ENCODE results near the gene ADGRD1.

Gene ADGRD1

DNA sequence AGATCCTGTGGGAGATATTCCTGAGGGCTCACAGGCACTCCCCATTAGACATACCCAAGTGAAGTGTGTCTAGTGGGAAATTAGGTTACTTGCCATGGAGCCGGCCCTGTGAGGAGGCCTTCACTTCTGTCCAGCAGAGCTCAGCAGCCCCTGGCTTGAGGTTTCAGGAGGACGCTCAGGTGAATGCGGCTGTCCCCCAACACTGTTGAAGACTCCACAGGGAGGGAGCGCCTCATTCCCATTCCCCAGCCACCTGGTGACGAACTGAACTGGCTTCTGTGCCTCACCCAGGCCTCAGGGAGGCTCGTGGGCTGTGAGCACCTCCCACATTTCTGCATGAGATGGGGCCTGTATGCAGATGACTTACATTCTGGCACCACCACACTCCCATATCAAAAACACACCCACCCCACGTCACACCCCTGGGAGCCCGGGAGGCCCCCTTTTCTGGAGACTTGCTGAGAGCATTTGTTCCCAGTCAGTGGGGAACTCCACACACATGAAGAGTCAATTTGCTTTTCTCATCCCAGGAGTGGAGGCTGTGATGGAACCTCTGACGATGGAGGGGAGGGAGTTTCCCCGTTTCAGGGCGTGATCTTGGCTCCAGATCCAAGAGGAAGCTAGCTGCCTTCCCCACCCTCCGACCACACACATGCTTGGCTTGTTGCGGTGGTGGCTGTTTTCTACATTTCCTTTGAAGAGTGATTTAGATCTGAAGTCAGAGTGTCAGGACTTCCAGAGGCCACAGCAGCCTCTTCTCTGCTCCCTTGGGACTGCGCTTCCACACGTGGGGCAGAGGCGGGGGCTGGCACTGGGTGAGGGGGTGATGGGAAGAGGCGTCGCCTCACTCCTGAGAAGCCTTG is 120.7 kb downstream of the ADGRD1 start:
- DNase-seq (ENCODE audit: low read depth) = no peak

DNA sequence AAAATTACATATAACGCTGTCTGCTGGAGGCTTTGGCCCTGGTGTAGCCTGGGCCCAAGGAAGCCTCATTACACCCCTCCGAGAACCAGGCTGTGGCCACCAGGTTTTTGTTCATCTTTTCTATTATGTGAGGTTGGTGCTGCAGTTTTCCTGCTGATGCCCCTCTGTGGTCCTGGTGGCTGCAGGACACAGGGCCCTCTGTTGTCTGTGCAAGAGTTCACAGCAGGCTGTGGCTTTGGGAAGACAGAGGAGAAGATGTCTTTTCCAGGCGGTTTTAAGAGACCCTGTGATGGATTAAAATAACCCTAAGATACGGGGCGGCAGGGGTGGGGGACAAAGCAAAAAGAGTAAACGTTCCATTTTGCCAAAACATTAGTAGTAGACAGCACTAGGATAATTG is 121.5 kb downstream of the ADGRD1 start:
- DNase-seq (ENCODE audit: low read depth) = no peak

DNA sequence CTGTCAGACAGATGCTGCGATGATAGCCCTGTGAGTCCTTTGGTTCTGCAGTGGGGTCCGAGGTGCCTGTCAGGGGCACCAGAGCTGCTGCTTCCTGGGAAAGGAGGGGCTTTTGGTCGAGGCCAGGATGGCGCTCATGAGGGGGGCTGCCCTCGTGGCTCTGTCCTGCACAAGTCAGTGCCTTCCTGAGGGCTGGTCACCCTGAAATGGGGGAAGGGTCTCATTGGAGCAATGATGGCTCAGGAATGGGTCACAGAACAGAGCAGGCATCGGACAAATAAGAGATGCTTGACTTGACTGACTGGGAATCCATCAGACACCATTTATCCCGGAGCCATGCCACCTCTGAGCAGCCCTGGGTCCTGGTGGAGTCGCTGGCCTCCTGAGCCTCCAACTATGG is 121.9 kb downstream of the ADGRD1 start:
- DNase-seq (ENCODE audit: low read depth) = no peak

DNA sequence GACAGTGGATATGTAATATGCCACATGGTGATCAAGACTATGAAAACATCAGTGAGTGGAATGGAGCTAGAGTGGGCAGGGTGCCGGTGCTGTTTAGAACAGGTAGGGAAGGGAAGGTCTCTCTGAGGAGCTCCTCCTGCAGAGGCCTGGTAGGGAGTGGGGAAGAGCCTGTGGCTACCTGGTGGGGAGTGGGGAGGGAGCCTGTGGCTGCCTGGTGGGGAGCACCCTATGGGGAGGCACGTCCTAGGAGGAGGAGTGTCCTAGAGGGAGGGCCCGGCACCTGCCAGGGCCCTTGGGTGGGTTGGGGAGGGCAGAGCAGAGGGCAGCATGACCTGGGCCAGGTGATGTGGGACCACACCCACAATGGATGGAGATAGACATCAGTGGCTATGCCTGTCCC is 122.6 kb downstream of the ADGRD1 start:
- no peak for DNase-seq (ENCODE audit: low read depth)

DNA sequence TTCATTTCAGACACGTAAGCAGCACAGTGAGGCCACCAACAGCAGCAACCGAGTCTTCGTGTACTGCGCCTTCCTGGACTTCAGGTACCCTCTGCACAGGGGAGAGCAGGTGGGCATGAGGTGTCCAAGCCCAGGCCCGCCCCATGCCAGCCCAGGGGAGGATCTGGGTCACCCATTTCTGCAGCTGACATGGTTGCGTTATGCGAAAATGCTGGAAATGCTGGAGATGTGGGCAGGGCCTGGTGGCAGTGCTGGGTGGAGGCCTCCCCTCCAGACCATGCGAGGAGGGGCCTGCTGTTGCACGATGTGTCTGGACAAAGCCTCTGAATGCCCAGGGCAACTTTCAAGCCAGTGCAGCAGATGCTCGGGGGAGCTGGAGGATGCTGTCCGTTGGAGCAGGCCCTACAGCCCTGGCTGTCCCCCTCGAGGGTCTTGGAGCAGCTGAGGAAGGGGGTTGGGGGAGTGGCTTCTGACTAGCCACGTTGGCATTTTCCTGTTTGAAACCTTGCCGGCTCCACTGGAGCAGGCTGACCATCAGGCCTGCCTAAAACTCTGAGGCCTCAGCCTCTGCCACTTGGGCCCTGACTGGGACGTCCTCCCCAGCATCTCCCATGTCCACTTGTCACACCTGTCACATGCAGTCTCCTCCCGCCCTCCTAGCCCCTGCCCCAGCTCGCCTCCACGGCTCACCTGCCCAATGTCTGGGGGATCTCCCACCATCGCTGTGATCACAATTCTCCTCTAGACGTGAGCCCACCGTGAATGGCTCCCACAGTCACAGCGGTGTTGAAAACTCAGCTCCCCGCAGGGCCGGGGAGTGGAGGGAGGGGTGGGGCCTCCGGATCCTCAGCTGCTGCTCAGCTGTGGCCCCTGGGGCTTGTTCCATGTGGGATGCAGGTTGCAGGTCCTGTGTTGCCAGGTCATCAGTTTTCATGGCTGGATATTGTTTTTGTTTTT is 123.4 kb downstream of the ADGRD1 start:
- DNase-seq (ENCODE audit: low read depth) = no peak

DNA sequence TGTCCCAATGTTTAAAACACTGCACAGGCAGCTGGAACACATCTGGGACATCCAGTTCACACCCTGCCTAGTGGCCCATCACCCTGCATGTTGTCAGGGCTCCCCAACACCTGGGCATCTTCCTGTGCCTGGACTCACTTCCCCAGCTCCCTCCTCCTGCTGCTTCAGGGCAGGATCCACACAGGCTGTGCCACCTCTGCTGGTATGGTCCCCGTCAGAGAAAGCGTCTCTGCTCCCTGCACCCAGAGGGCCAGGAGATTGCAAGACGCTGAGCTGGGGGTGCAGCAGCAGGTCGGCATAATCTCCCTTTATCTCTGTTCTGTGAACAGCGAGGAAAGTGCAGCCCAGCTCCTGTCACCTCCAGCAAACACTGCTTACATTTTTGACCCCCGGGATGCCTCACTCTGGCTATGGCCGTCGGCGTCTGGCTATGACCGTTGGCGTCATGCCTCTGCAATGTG is 124.3 kb downstream of the ADGRD1 start:
- no peak for DNase-seq (ENCODE audit: low read depth)

DNA sequence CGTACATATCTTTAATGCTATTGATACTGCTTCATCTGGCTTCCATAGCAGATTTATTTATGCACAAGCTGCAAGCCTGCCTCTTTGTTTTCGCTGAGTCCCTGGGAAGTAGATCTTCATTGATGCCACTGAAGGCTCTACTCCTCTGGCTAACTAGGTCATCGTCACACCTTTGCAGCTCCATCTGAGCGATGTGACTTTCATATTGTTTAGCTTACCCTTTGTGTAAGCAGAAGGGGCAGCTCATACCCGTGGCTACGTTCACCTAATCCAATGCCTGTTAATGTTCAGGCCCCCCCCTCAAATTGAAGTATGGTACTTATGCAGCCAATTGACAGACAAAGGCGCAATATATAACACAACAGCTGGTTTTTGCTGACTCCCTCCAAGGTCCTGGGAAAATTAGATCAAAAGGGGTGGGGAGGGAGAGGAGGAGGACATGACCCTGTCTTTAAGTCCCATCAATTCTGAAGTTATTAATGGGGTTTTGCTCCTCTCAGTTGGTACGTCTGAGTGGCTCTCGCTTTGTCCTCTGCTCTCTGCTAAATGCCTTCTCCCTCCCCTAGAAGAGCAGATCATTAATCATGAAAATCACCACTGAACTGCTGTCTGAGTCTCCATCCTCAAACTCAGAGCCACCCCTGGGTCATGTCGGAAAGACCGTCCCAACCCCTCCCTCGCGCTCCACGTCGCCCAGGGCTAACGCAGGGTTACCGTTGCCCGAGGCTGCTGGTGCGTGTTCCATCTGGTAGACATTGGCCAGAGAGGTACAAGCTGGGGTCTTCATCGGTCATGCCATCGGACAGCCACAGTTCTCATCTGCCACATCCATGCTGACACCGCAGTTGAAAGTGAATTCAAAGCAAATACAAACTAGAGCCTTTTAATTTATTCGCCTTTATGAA is 128.8 kb downstream of the ADGRD1 start:
- DNase-seq (ENCODE audit: low read depth) = no peak

DNA sequence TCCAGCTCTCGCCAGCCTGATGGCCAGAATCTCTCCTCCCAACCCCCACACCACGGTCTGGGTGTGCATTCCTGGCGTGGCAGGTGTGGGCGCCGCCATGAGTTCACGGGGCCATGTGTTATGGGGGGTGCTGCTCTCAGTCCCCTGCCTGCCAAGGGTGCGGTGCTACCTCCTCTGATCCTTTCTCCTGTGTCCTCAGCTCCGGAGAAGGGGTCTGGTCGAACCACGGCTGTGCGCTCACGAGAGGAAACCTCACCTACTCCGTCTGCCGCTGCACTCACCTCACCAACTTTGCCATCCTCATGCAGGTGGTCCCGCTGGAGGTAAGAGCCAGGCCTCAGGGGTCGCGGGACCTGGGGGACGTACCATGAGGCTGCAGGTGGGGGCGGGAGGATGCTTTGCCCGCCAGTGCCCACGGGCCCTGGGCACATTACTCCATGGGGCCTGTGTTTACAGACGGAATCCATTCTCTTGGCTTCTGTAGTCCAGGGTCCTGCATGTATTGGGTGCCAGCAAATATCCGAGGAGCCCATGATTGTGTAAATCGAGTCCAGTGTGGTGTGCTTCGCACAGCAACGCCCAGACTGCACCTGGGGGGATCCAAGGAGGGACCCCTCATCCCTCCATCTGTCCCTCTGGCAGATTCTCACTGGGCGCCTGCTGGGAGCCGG is 130.8 kb downstream of the ADGRD1 start:
- DNase-seq (ENCODE audit: low read depth) = no peak

DNA sequence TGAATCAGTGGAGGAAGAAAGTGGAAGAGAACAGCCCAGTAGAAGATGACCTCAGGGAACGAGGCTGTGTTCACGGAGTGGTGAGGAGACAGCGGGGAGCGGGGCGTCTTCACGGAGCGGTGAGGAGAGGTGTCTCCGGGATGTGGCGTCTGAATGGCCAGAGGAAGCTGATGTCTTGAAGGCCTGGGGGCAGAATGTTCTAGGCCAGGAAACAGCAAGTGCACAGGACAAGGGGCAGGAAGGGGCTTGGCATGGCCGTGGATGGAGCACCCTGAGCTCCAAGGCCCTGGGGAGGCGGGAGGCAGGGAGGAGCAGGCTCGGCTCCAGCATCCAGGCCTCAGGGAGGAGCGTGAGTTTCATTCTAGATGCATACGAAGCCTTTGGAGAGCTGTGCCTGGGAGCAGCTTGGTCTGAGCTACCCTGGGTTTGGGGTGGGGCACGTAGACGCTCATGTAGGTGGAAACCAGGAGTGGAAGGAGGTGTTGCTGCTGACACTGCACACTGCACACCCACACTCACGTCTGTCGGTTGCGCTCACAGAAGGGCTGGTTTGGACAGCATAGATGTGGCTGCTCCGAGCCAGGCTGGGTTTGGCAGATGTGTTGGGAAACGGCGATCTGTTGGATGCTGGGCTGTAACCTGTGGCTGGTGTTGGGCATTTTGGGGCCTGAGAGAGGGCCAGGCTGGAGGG is 131.6 kb downstream of the ADGRD1 start:
- no peak for DNase-seq (ENCODE audit: low read depth)

DNA sequence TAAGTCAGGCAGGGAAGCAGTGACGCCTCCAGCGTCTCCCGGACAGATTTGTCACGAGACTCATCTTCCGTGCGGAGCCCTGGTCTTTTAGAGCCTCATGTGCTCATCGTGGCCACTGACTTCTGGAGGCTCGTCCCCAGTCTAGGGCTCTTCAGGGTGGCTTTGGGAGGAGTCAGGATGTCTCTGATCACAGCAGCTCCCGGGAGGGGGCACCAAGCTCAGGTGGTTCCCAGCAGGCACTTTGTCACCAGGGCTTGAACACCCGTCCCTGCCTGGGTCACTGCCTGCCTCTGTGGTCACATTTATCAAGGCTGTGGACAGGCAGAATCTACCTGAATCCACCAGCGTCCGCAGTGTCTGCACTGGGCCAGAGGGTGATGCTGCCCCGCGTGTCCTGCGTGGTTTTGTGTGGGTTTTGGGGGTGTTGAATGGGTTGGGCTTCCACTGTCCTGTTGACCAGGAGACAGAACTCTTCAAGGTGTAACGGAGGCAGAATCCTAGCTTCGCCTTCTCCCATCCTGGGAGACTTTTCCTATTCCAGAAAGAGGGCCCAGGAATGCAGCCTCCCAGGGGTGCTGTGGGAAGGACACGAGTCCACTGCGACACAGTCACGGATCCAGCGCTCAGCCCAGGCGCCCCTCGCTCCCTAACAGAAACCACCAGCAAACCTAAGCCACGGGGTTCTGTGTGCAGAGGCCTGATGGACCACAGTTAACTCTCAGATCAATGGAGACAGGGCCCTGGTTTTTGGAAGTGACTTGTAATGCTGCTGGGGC is 132.3 kb downstream of the ADGRD1 start:
- no peak for DNase-seq (ENCODE audit: low read depth)

DNA sequence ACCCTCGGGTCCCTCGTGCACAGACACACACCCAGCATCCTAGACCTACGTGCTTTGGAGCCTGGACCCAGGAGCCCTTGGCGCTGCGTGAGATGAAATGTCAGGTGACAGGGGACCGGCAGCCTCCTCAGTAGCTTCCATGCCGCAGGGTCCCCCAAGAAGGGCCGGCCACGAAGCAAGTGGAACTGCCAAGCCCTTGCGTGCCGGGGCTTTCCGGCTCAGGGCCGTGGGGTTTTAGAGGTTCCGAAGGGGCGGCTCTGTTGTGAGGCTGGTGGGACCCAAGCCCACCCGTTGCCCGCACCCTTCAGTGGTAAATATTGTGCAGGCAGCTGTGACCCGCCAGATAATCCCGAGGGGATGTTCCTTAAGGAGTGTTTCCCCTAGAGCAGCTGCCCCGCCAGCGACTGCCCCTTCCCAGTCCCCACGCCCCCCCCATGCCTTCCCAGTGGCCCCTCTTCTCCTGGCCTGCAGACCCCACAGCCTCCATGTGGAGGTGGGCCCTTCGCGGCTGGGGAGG is 133.7 kb downstream of the ADGRD1 start:
- DNase-seq (ENCODE audit: low read depth) = no peak

DNA sequence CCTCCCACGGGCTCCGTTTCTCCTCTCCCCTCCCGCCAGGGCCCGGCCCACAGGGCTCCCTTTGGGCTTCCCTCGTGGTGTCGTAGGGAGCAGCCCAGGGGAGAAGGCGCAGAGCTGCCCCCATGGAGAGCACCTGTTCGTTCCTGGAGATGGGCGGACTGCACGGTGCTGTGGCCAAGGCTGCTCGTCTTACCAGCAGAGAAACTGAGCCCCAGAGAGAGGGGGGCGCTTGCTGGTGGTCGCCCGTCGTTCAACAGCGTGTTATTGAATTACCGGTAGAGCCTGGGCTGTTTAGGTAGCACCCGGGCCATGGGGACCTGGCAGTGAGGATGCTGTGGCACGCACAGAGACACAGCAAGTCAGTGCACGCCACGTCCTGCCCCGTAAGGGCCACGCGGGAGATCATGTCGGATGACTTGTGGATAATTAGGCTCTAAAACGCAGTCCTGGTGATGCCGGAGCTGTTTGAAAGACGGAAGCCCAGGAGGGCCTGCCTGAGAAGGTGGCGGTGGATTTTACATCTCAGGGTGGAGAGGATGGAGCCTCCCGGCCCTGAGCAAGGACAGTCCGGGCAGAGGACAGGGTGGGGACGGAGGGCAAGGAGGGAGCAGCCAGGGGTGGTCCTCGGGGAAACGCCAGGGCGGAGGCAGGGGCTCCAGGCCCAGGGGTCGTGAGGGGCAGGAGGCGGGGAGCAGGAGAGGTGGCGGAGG is 134.4 kb downstream of the ADGRD1 start:
- DNase-seq (ENCODE audit: low read depth) = no peak

DNA sequence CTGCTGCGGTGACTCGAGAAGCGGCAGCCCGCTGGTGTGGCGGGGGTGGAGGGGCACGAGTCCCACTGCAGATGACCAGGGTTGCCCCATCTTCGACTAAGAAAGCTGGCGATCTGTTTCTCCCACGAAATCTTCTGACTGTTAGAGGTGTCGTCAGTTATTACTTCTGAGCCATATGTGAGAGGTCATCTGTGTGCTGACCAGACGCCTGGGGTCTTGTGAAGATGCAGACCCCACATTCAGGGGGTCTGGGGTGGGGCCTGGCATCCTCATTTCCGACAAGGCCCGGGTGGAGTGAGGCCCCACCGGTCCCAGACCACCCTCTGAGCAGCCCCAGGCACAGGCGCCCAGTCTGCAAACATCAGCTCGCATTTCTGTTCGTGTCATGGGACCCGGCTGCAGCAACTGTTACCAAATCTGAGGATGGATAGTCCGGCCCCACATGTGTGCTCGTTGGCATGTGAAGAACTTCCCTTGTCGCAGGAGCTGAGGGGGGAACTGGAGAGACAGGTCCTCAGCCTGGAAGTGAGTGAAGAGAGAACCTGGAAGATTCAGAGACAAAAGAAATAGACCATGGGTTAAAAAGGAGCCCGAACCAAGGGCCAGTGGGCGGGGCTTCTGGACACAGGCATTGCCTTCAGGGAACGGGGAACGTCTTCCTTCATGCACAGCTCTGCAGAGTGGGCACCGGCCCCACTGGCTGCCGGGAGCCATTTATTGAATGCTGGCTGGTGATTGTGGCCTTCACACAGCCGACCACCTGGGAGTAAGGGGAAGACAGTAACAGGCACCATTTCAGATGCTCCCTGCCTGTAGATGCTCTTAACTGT is 135.2 kb downstream of the ADGRD1 start:
- DNase-seq (ENCODE audit: low read depth) = no peak

DNA sequence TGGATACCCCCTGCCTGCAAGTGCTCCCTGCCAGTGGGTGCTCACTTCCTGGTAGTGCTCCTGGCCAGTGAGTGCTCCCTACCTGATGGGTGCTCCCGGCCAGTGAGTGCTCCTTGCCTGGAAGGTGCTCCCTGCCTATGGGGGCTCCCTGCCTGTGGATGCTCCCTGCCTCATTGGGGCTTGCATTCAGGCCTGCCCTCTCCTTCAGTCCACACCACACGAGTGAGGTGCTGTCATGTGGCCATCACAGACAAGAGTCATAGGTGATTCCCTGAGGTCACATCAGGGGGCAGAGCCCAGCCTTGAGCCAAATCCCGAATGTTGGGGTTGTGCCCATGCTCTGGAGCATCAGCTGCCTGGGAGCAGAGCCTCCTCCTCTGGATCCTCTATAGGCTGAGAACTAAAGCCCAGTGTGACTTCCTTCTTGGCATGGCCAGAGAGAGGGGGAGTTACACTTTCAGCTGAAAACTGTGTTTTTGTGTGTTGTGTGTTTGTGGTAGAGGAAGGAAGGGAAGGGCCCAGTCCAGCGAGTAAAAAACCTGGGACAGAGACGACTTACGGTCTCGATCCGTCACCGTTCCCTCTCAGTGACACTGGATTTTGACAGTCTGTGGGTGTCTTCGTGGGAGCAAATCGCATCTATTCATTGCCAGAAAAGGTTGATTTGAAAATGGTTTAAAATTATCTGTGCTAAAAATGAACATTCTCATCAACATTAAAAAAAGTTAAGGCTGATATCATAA is 136.0 kb downstream of the ADGRD1 start:
- DNase-seq (ENCODE audit: low read depth) = no peak

DNA sequence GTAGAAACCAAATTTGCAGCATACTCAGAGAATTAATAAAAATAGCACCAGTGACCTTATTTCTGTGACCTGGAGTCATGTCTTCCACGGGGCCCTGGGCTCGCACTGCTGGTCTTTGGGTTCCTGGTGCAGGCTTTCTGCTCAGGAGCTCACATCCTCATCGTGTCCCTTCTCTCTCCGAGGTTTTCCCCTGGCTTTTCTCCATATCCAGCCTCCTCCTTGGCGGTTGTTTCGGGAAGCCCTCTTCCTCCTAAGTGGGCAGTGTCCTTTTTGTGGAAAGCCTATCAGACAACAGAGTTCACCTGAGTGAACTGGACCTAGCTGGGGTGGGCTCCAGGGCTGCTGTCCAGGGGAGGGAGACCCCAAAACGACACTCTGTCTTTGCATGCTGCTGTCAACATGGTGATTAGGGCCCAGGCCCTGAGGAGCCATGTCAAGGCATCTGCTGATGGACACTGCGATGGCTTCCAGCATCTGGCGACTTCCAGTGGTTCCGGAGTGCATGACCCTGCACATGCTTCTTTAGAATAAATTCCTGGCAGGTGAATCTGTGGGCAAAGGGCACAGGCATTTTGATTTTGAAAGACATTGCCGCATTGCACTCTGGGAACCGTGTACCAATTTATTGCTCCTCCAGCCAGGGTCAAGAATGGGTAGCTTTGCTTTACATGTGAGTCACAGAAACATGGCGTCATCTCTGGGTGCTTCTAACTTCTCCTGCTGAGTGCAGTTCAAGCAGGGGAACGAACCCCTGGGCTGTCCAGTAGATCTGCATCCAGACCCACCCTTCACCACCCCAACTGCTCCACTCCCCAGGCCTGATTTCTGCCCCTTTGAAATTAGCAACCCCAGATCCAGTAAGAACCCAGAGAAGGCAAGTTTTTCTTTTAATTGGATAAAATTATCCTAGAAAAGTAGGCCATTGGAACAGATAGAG is 136.8 kb downstream of the ADGRD1 start:
- no peak for DNase-seq (ENCODE audit: low read depth)

DNA sequence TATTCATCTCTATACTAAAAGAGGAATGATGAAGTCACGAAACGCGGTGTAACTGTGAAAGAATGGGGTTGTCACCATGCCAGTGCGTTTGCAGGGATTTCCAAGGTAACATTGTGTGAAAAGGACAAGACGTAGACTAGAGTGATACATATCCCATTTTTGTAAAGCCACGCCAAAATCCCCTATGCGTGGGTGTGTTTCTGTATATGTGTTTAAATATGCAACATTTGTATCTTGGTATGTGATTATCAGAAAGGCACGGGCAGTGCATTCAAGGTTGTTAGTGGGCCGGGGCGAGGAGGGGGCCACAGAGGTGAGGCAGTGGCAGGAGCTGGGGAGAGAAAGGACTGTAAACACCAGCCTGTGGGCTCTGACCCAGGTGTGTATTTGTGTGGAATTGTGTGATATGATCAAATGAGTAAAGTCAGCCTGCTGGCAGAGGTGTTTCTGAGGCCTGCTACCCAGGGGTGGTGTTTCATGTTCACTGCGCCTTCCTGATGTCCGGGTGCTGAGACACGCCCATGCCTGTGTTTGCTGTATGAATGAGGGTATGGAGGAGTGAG is 137.8 kb downstream of the ADGRD1 start:
- no peak for DNase-seq (ENCODE audit: low read depth)
